HG03558 (cell line): ENCODE data around the gene MINDY3.

ENCODE experiments used
- ATAC-seq: cut with Tn5 transposase; IDR thresholded peaks from one replicate; pipeline ENCODE4 v1.9.1; 2021; ENCODE audit warnings: moderate number of reproducible peaks; ENCODE audit not compliant: unreplicated experiment; ENCODE audit errors: extremely low read depth

Gene MINDY3

GRCh38 chr10:15813415-15813814 lies 46.9 kb downstream of the MINDY3 start:
- no peak for ATAC-seq

DNA sequence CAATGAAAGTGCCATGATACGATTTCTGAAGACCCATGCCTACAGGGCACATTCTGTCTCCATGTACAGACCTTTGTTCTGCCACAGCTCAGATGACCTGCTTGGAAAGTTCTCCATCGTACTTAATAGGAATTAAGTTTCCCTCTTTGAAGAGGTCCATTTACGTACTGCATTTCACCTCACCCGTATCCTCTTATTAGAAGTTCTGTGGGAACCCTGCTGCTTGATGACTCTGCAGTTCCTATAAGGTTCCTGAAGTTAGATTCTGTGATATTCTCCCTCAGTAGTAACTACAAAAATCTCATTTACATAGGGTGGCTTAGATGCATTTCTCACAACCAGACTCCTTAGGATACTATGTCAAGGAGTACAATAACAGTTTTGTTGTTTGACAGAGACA lies 50.9 kb downstream of the MINDY3 start:
- no peak for ATAC-seq

- no peak for ATAC-seq
Measured at GRCh38 chr10:15808204-15808797, 52.0 kb downstream of the MINDY3 start.

GRCh38 chr10:15805395-15806058 lies 54.8 kb downstream of the MINDY3 start:
- ATAC-seq: no peak

- no peak for ATAC-seq
Measured at GRCh38 chr10:15804109-15804508, 56.2 kb downstream of the MINDY3 start.

DNA sequence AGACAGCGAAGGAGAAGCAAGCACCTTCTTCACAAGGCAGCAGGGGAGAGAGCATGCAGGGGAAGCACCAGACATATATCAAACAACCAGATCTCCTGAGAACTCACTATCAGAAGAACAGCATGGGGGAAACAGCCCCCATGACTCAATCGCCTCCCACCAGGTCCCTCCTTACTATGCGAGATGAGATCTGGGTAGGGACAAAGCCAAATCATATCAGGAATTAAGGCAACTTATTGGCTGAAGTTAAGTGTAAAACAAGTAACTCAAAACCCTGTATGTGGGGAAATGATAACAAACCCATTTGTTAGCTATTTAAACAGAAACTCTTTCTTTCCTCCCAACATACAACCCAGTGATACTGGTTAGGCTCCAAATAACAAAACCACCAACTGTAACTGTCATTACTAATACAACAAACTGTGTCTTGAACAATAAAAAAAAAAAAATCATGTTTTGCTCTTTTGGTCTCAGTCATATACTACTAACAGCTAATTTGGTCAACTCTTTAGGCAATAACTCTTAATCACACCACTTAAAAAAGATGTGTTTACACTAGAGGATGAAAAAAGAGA lies 57.8 kb downstream of the MINDY3 start:
- no peak for ATAC-seq

DNA sequence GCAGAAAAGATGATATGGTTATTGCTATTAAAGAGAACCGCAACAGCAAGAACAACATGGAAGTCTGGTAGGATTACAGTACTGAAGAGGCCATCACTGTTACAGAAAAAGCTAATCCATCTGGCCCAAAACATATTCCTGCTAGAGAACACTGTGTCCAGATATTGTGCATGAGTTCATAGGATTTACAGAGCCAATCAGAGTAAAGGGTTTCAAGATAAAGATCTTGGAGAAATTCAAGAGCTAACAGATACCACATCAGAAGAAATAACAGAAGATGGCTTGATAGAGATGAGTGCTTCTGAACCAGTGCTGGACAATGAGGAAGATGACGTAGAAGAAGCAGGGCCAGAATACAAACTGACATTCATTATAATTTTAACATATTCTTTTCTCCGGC lies 58.7 kb downstream of the MINDY3 start:
- ATAC-seq: no peak

GRCh38 chr10:15801147-15801546 lies 59.2 kb downstream of the MINDY3 start:
- no peak for ATAC-seq

DNA sequence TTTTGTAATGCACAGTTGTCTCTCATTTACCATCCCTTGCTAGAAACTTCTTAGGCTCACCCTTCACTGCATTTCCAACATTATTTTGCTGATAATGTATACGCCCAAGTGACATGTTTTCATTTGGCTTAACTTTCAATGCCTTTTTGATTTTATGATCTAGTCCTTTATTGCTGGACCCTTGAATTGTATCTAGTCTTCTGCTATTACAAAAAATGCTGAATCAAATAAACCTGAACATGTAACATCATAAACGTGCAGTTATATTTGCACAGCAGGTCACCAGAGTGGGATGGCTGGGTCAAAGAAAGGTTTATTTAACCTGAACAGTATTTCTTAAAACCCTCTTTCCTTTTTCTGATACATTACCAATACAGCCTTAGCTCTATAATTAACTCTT lies 63.0 kb downstream of the MINDY3 start:
- ATAC-seq: no peak

GRCh38 chr10:15796762-15797161 lies 63.5 kb downstream of the MINDY3 start:
- no peak for ATAC-seq

DNA sequence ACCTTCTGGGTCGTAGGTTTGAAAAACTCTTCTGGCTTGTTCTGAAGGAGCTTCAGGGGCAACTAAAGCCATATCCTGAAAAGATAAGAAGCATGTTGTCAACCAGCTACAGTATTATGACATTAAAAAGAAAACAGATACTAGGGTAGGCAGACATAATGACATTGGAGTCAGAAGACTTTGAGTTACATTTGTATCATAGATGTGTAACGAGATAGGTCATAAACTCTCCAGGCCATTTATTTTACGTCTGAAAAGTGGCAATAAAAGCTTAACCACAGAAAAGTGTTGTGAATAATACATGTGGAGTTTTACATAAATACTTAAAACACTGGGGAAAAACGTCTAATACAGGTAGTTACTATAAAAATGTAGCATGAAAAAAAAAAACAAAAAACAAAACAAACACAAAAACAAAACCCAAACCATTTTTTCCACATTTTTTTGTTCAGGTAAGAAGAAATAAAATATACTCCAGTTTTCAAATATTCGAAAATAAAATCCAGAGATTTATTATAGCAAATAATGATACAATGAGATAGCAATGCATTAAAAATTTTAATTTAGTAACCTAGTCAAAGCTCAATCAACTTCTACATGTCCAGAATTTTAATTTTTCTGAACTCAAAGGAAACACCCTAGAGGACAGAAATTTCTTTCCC lies 64.1 kb downstream of the MINDY3 start:
- ATAC-seq: no peak

DNA sequence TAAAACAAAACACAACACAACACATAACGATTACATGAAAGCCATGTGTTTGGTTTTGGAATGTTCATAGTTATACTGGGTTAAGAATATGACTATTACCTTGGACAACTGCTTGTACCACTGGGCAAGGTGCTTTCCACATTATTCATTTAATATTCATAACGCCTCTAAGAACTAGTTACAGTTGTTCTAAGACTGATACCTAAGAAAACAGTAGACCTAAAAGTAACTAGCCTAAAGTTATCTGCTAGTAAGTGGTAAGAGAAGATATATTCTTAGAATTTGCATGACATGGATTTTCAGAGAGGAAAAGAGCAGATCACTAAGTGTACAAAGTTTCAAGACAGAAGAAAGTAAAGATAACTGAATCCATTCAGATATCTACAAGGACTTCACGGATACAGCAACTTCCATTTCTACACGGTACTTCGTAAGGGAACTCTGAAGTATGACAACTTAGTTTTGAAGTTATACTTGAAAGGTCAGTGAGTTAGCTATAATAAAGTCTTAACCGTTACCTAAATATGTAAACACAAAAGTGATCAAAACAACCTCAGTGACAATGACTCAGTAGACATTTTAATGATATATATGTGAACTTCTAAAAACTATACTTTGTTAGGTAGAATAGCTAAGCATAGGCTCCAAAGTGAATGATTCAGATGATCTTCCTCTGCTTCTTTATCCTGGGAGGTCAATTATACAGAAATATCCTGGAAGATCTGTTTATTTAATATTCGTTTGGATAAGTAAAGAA lies 65.1 kb downstream of the MINDY3 start:
- ATAC-seq: no peak

DNA sequence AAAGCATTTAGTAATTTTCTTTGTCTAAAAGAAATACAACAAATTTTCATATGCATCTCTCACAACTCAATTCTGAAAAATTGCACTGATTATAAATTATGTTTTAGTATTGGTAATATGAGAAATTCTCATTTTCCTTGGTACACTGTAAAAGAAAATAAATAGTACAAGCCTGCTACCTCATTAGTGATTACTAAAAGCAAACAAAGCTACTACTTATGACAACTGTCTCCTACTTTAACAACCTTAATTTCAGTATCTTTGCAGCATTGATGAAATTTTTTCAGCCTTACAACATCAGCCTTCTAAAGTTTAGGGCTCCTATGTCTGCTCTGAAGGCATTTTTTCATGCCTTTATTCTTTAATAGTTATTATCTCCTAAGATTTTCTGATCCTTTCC lies 65.7 kb downstream of the MINDY3 start:
- no peak for ATAC-seq

GRCh38 chr10:15793664-15794063 lies 66.6 kb downstream of the MINDY3 start:
- no peak for ATAC-seq

- ATAC-seq: no peak
Measured at GRCh38 chr10:15792777-15793176, 67.5 kb downstream of the MINDY3 start.

DNA sequence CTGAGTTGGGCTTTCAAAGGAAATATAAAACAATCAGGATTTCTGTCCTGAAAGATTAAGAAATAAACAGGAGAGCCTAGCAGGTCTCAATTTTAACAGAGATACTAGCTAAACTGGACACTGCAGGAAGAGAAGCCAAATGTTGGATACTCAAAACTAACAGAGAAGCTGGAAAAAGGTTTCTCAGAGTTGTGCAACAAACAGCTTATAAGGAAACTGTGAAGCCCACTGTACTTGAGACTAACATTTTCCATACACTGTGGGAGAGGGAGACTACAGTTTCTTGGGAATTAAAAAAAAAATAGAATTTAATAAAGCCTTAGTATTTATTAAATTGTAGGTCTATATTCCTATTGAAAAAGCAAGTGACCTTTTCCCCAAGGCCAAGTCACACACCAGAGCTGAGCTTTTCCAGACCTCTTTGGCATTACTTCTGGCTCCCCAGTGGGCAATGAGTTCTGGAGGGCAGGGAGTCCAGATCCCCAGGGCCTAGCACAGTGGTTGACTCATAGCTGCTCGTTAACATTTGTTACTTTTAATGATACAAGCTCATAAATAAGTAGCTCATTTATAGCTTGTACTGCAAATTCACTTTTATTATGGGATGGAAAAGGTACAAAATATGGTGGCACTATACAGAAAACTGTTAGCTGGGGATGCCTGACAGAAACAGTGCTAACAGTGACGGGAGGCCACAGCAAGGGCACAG lies 68.3 kb downstream of the MINDY3 start:
- ATAC-seq: no peak

GRCh38 chr10:15789793-15790525 lies 70.3 kb downstream of the MINDY3 start:
- no peak for ATAC-seq

GRCh38 chr10:15787426-15787825 lies 72.9 kb downstream of the MINDY3 start:
- ATAC-seq: no peak

- ATAC-seq: no peak
Measured at GRCh38 chr10:15784662-15785300, 75.5 kb downstream of the MINDY3 start.
